SK-N-SH treated with all-trans-retinoic acid at 6 μM for 48 hours (cell line): ENCODE results near the gene QRFP.

Experiments
- ARNTL ChIP-seq: fragments of 450-650 bp; formaldehyde crosslinking; IDR thresholded peaks from 2 replicates; pipeline ENCODE4 v1.5.0; 2020; ENCODE audit warnings: low read depth, mild to moderate bottlenecking, moderate library complexity, borderline replicate concordance
- GLIS3 ChIP-seq: fragments of 250-450 bp; sonication (Bioruptor Pico); IDR thresholded peaks from 2 replicates; pipeline ENCODE4 v1.5.0; 2020; ENCODE audit warnings: mild to moderate bottlenecking, moderate library complexity
- TF ChIP-seq, protein P1 (sequence below): fragments of 250-450 bp; sonication (Bioruptor Pico); IDR thresholded peaks from 2 replicates; pipeline ENCODE4 v1.8.0; 2020; ENCODE audit warnings: mild to moderate bottlenecking, moderate library complexity, borderline replicate concordance

DNA sequence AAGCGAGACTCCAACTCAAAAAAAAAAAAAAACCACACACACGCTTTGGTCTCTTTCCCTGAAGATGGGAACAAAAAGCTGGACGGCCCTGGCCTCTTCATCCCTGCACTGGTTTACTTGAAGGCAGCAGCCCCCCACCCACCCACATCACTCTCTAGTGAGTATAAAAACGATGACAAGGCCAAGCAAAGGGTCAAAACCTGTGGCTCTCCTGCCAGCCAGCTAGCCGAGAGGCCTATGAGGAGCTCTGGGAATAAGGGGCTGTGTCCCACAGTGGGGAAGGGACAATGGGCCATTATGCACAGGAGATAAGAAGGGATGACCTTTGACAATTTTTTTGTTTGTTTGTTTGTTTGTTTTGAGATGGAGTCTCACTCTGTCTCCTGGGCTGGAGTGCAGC, 13.1 kb downstream of the QRFP start:
- TF ChIP-seq ARNTL (CRISPR knock-in tag) (no peak), GLIS3 (CRISPR knock-in tag) (no peak)
- TF ChIP-seq, protein P1, sequence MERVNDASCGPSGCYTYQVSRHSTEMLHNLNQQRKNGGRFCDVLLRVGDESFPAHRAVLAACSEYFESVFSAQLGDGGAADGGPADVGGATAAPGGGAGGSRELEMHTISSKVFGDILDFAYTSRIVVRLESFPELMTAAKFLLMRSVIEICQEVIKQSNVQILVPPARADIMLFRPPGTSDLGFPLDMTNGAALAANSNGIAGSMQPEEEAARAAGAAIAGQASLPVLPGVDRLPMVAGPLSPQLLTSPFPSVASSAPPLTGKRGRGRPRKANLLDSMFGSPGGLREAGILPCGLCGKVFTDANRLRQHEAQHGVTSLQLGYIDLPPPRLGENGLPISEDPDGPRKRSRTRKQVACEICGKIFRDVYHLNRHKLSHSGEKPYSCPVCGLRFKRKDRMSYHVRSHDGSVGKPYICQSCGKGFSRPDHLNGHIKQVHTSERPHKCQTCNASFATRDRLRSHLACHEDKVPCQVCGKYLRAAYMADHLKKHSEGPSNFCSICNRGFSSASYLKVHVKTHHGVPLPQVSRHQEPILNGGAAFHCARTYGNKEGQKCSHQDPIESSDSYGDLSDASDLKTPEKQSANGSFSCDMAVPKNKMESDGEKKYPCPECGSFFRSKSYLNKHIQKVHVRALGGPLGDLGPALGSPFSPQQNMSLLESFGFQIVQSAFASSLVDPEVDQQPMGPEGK (CRISPR knock-in tag), result no peak
